ENCODE measurements around the gene ATP2C1. TPM values are rescaled to one million over a fixed set of nuclear protein-coding genes. Genes with fewer than 3 reads are reported as not detected.

ATP2C1 gene
- total RNA-seq, 1 donor from 2014 or later: 161 TPM

- H3K4me2 ChIP-seq: no peak overlapping the region
- no peaks in the 10 kb centered on the region for H3K27me3 Mint-ChIP-seq (ENCODE audit: insufficient read depth, low read depth)
- H3K4me3 ChIP-seq: no peak overlapping the region
- peaks cover 8% of the 10 kb centered on the region for H3K36me3 ChIP-seq
- H3K4me3 Mint-ChIP-seq: no peak overlapping the region
- H3K27ac Mint-ChIP-seq: no peak overlapping the region
- no peaks in the 10 kb centered on the region for H3K4me1 ChIP-seq
- H2AFZ ChIP-seq (replicated peaks): no peak overlapping the region
- no peak for DNase-seq (ENCODE audit: low spot score)
- H3K79me2 ChIP-seq (ENCODE audit: low read depth): no peaks in the 10 kb centered on the region
- peaks cover 13% of the 10 kb centered on the region for H3K36me3 Mint-ChIP-seq
- no peak overlapping the region for H3K27ac ChIP-seq
- no peaks in the 10 kb centered on the region for H4K20me1 ChIP-seq (ENCODE audit: low read depth)
- no peaks in the 10 kb centered on the region for H3K9me3 ChIP-seq (ENCODE audit: low read depth)
- no peaks in the 10 kb centered on the region for H3F3A ChIP-seq (ENCODE audit: low read depth)
- TF ChIP-seq EZH2phosphoT487 (IDR thresholded peaks at IDR 0.05) (no peak), EZH2 (IDR thresholded peaks at IDR 0.05) (no peak)
- TF ChIP-seq, protein P1, sequence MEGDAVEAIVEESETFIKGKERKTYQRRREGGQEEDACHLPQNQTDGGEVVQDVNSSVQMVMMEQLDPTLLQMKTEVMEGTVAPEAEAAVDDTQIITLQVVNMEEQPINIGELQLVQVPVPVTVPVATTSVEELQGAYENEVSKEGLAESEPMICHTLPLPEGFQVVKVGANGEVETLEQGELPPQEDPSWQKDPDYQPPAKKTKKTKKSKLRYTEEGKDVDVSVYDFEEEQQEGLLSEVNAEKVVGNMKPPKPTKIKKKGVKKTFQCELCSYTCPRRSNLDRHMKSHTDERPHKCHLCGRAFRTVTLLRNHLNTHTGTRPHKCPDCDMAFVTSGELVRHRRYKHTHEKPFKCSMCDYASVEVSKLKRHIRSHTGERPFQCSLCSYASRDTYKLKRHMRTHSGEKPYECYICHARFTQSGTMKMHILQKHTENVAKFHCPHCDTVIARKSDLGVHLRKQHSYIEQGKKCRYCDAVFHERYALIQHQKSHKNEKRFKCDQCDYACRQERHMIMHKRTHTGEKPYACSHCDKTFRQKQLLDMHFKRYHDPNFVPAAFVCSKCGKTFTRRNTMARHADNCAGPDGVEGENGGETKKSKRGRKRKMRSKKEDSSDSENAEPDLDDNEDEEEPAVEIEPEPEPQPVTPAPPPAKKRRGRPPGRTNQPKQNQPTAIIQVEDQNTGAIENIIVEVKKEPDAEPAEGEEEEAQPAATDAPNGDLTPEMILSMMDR (IDR thresholded peaks at IDR 0.05): no peak
- H3K9me3 Mint-ChIP-seq: no peaks in the 10 kb centered on the region
- no peak overlapping the region for H3K9ac ChIP-seq
- H3K27me3 ChIP-seq: no peaks in the 10 kb centered on the region
- H3K4me1 Mint-ChIP-seq: no peaks in the 10 kb centered on the region
Measured at GRCh38 chr3:130992344-130992743, 98.5 kb downstream of the ATP2C1 start.

GRCh38 chr3:130997289-130997688 is 103.4 kb downstream of the ATP2C1 start:
- Mint-ChIP-seq H3K27ac (no peak overlapping the region), H3K4me1 (no peaks in the 10 kb centered on the region), H3K9me3 (no peaks in the 10 kb centered on the region), H3K4me3 (no peak overlapping the region), H3K27me3 (ENCODE audit: insufficient read depth, low read depth) (no peaks in the 10 kb centered on the region), H3K36me3 (peaks cover 10% of the 10 kb centered on the region)
- Histone ChIP-seq H3K4me2 (no peak overlapping the region), H4K20me1 (ENCODE audit: low read depth) (no peaks in the 10 kb centered on the region), H3K9ac (no peak overlapping the region), H3K79me2 (ENCODE audit: low read depth) (no peaks in the 10 kb centered on the region), H3K4me3 (no peak overlapping the region), H3K27me3 (no peaks in the 10 kb centered on the region), H3K4me1 (no peaks in the 10 kb centered on the region), H3K27ac (no peak overlapping the region), H3K36me3 (peaks cover 24% of the 10 kb centered on the region), H3K9me3 (ENCODE audit: low read depth) (no peaks in the 10 kb centered on the region), H2AFZ (replicated peaks) (no peak overlapping the region), H3F3A (ENCODE audit: low read depth) (no peaks in the 10 kb centered on the region)
- TF ChIP-seq EZH2phosphoT487 (IDR thresholded peaks at IDR 0.05): no peak
- TF ChIP-seq, protein P1 (IDR thresholded peaks at IDR 0.05): no peak
- no peak for TF ChIP-seq EZH2 (IDR thresholded peaks at IDR 0.05)
- no peak for DNase-seq (ENCODE audit: low spot score)

- Histone ChIP-seq H3K9ac (no peak overlapping the region), H3F3A (ENCODE audit: low read depth) (no peaks in the 10 kb centered on the region), H3K9me3 (ENCODE audit: low read depth) (no peaks in the 10 kb centered on the region), H3K79me2 (ENCODE audit: low read depth) (no peaks in the 10 kb centered on the region), H3K4me1 (no peaks in the 10 kb centered on the region), H4K20me1 (ENCODE audit: low read depth) (no peaks in the 10 kb centered on the region), H3K27ac (no peak overlapping the region), H3K4me2 (no peak overlapping the region), H3K4me3 (no peak overlapping the region), H2AFZ (replicated peaks) (no peak overlapping the region), H3K27me3 (no peaks in the 10 kb centered on the region), H3K36me3 (peaks cover 18% of the 10 kb centered on the region)
- Mint-ChIP-seq H3K9me3 (no peaks in the 10 kb centered on the region), H3K4me1 (no peaks in the 10 kb centered on the region), H3K27me3 (ENCODE audit: insufficient read depth, low read depth) (no peaks in the 10 kb centered on the region), H3K4me3 (no peak overlapping the region), H3K36me3 (peaks cover 14% of the 10 kb centered on the region), H3K27ac (no peak overlapping the region)
- TF ChIP-seq, protein P1 (IDR thresholded peaks at IDR 0.05): no peak
- no peak for TF ChIP-seq EZH2phosphoT487 (IDR thresholded peaks at IDR 0.05)
- no peak for TF ChIP-seq EZH2 (IDR thresholded peaks at IDR 0.05)
- no peak for DNase-seq (ENCODE audit: low spot score)
Measured at GRCh38 chr3:131001071-131001470, 107.2 kb downstream of the ATP2C1 start.
